Ureter (tissue), 1 donor: Measurements from ENCODE around the gene FAM20A. TPM values are rescaled to one million over a fixed set of nuclear protein-coding genes. Genes with fewer than 3 reads are reported as not detected.
"Not testable (repeated sequence)": the region's sequence is repeated elsewhere in the genome, so short reads cannot be mapped to it uniquely, and the experiment has no call there.

Experiments used
- DNase-seq: peaks from one replicate; pipeline ENCODE4 v3.0.0-alpha.2; 2020; ENCODE audit warnings: low spot score
- total RNA-seq: library from RNA; stranded (reverse); gene quantifications from one replicate; pipeline ENCODE4 v1.2.4, GENCODE V29; 2023
- donor health status: DM: yes; HTN: yes; CAD: no.

The FAM20A gene
- total RNA-seq, 1 donor from 2014 or later = 13.8 TPM

GRCh38 chr17:68519911-68520310 is 81.3 kb downstream of the FAM20A start:
- DNase-seq = no peak

- not testable (repeated sequence) for DNase-seq
Measured at GRCh38 chr17:68519051-68519450, 82.1 kb downstream of the FAM20A start.

- DNase-seq = no peak
Measured at GRCh38 chr17:68518063-68518815, 82.9 kb downstream of the FAM20A start.

- not testable (repeated sequence) for DNase-seq
Measured at GRCh38 chr17:68517605-68518004, 83.6 kb downstream of the FAM20A start.

GRCh38 chr17:68516732-68517131 is 84.4 kb downstream of the FAM20A start:
- DNase-seq = no peak

GRCh38 chr17:68514831-68515635 is 86.1 kb downstream of the FAM20A start:
- no peak for DNase-seq

GRCh38 chr17:68513932-68514331 is 87.2 kb downstream of the FAM20A start:
- no peak for DNase-seq

GRCh38 chr17:68512960-68513474 is 88.2 kb downstream of the FAM20A start:
- DNase-seq = no peak

GRCh38 chr17:68512247-68512959 is 88.8 kb downstream of the FAM20A start, which contains the start of gene PRKAR1A:
PRKAR1A (plus strand) TSS chr17:68512430; CDS start chr17:68515400, 2,970 bp downstream.
- peak; percentile 95 for DNase-seq

- DNase-seq = peak; percentile 86
Measured at GRCh38 chr17:68511671-68512246, 89.4 kb downstream of the FAM20A start.

GRCh38 chr17:68511254-68511670 is 89.9 kb downstream of the FAM20A start:
- DNase-seq = peak; percentile 67

- peak; percentile 60 for DNase-seq
Measured at GRCh38 chr17:68509141-68510057, 91.8 kb downstream of the FAM20A start.

- no peak for DNase-seq
Measured at GRCh38 chr17:68507576-68507975, 93.6 kb downstream of the FAM20A start.

- no peak for DNase-seq
Measured at GRCh38 chr17:68505951-68506350, 95.2 kb downstream of the FAM20A start.

GRCh38 chr17:68501074-68501473 is 100.1 kb downstream of the FAM20A start:
- DNase-seq = no peak

- DNase-seq = no peak
Measured at GRCh38 chr17:68499587-68499986, 101.6 kb downstream of the FAM20A start.

- no peak for DNase-seq
Measured at GRCh38 chr17:68498479-68499326, 102.5 kb downstream of the FAM20A start.

- DNase-seq = no peak
Measured at GRCh38 chr17:68497885-68498319, 103.3 kb downstream of the FAM20A start.

GRCh38 chr17:68495081-68495480 is 106.1 kb downstream of the FAM20A start:
- no peak for DNase-seq
